Caco-2 (cell line): ENCODE measurements around the gene LRP1B. TPM values are rescaled to one million over a fixed set of nuclear protein-coding genes. Genes with fewer than 3 reads are reported as not detected.

ENCODE experiments used
- BruUV-seq: library from RNA; stranded (reverse); fragments of 400-500 nt; replicated peaks from 2 replicates; lab custom pipeline; 2021; lab: Mats Ljungman, UMichigan
- CTCF ChIA-PET: fragments of 300-600 bp; sonication (Branson Sonifier 250); formaldehyde crosslinking; loops from one replicate; lab custom pipeline; 2022; ENCODE audit warnings: antibody characterized with exemption; lab: Charles Lee
- POLR2A ChIA-PET: fragments of 300-600 bp; sonication (Branson Sonifier 250); formaldehyde crosslinking; loops from one replicate; lab custom pipeline; 2022; ENCODE audit warnings: antibody characterized with exemption; lab: Charles Lee
- DNase-seq, 2 experiments: peaks; one replicate each; pipeline versions ENCODE4 v3.0.0 to v3.0.0-alpha.2; 2020 to 2022
- H3K27me3 ChIP-seq: replicated peaks from 2 replicates; pipeline ENCODE4 v1.6.0; 2011; ENCODE audit warnings: low read length; ENCODE audit not compliant: control insufficient read depth, insufficient read depth
- H3K36me3 ChIP-seq: 2 replicates; pipeline ENCODE4 v1.5.1; 2011; ENCODE audit warnings: low read length; ENCODE audit not compliant: control insufficient read depth, insufficient read depth
- H3K4me1 ChIP-seq: fragments of 250-450 bp; sonication (Bioruptor Pico); 2 replicates; pipeline ENCODE4 v1.5.1; 2020; ENCODE audit warnings: mild to moderate bottlenecking
- H3K4me3 ChIP-seq: 2 replicates; pipeline ENCODE4 v1.5.1; 2011; ENCODE audit warnings: low read depth, mild to moderate bottlenecking, control low read depth, low read length
- H3K9me3 ChIP-seq: fragments of 250-450 bp; sonication (Bioruptor Pico); 2 replicates; pipeline ENCODE4 v1.5.1; 2020; ENCODE audit warnings: mild to moderate bottlenecking, moderate library complexity
- H3K27ac Mint-ChIP-seq: one replicate; pipeline ENCODE4 v1.8.0; 2022; ENCODE audit warnings: mixed read lengths; ENCODE audit not compliant: unreplicated experiment
- H3K27me3 Mint-ChIP-seq: one replicate; pipeline ENCODE4 v1.8.0; 2022; ENCODE audit warnings: mixed read lengths; ENCODE audit not compliant: insufficient read depth, unreplicated experiment
- H3K36me3 Mint-ChIP-seq: one replicate; pipeline ENCODE4 v1.8.0; 2022; ENCODE audit warnings: mild to moderate bottlenecking, mixed read lengths; ENCODE audit not compliant: insufficient read depth, unreplicated experiment
- H3K4me1 Mint-ChIP-seq: one replicate; pipeline ENCODE4 v1.8.0; 2022; ENCODE audit warnings: low read depth, mixed read lengths; ENCODE audit not compliant: unreplicated experiment
- H3K4me3 Mint-ChIP-seq: one replicate; pipeline ENCODE4 v1.8.0; 2022; ENCODE audit warnings: mild to moderate bottlenecking, moderate library complexity, mixed read lengths; ENCODE audit not compliant: unreplicated experiment
- H3K9me3 Mint-ChIP-seq: one replicate; pipeline ENCODE4 v1.8.0; 2022; ENCODE audit warnings: mixed read lengths; ENCODE audit not compliant: unreplicated experiment
- CTCF ChIP-seq, 2 experiments: fragments of 200-600 bp in 1 of 2; IDR thresholded peaks; 1 replicate in 1 of 2; 2 replicates in 1 of 2; pipeline versions ENCODE4 v1.5.1 to v1.8.0; 2011 to 2022; ENCODE audit warnings: antibody characterized with exemption in 1 of 2, control low read depth in 1 of 2, inconsistent platforms in 1 of 2, low read depth in 1 of 2, low read length in 1 of 2, mild to moderate bottlenecking in 1 of 2, moderate library complexity in 1 of 2; ENCODE audit not compliant: insufficient read depth in 1 of 2, severe bottlenecking in 1 of 2, unreplicated experiment in 1 of 2
- intact Hi-C: fragments of 100-400 bp; cut with micrococcal nuclease; formaldehyde crosslinking; loops from one replicate; pipeline ENCODE4 v1.10.0; 2022; ENCODE audit not compliant: unreplicated experiment
- total RNA-seq: library from RNA; stranded (reverse); gene quantifications from 2 replicates; pipeline ENCODE4 v1.2.3, GENCODE V29; 2022

The LRP1B gene
- total RNA-seq, 1 experiment from 2014 or later: not detected

GRCh38 chr2:140308706-140309105, 1822.1 kb downstream of the LRP1B start:
- CTCF ChIA-PET: no interaction called here
- POLR2A ChIA-PET: no interaction called here
- no peaks in the 10 kb centered on the region for H3K36me3 Mint-ChIP-seq
- Histone ChIP-seq H3K4me1 (no peaks in the 10 kb centered on the region), H3K4me3 (no peak overlapping the region), H3K9me3 (no peaks in the 10 kb centered on the region), H3K36me3 (no peaks in the 10 kb centered on the region), H3K27me3 (no peaks in the 10 kb centered on the region)
- H3K9me3 Mint-ChIP-seq: no peaks in the 10 kb centered on the region
- no peak overlapping the region for H3K4me3 Mint-ChIP-seq
- no peak overlapping the region for H3K27ac Mint-ChIP-seq
- intact Hi-C loops: no loop called here
- BruUV-seq: no TSS peak
- DNase-seq: no peak
- H3K4me1 Mint-ChIP-seq: no peaks in the 10 kb centered on the region
- no peaks in the 10 kb centered on the region for H3K27me3 Mint-ChIP-seq
- no peak for TF ChIP-seq CTCF (IDR thresholded peaks at IDR 0.05; ENCODE audit: insufficient read depth in 1 of 2, low read depth in 1 of 2, low read length in 1 of 2, severe bottlenecking in 1 of 2, unreplicated experiment in 1 of 2)

GRCh38 chr2:140307532-140307931, 1823.3 kb downstream of the LRP1B start:
- H3K27ac Mint-ChIP-seq: no peak overlapping the region
- TF ChIP-seq CTCF (IDR thresholded peaks at IDR 0.05; ENCODE audit: insufficient read depth in 1 of 2, low read depth in 1 of 2, low read length in 1 of 2, severe bottlenecking in 1 of 2, unreplicated experiment in 1 of 2): no peak
- Histone ChIP-seq H3K27me3 (no peaks in the 10 kb centered on the region), H3K4me1 (no peaks in the 10 kb centered on the region), H3K4me3 (no peak overlapping the region), H3K9me3 (no peaks in the 10 kb centered on the region), H3K36me3 (no peaks in the 10 kb centered on the region)
- no peaks in the 10 kb centered on the region for H3K9me3 Mint-ChIP-seq
- ChIA-PET POLR2A (no interaction called here), CTCF (no interaction called here)
- H3K4me1 Mint-ChIP-seq: no peaks in the 10 kb centered on the region
- intact Hi-C loops: no loop called here
- no peaks in the 10 kb centered on the region for H3K27me3 Mint-ChIP-seq
- no peak for DNase-seq
- H3K4me3 Mint-ChIP-seq: no peak overlapping the region
- BruUV-seq: no TSS peak
- no peaks in the 10 kb centered on the region for H3K36me3 Mint-ChIP-seq

- Mint-ChIP-seq H3K27ac (no peak overlapping the region), H3K9me3 (no peaks in the 10 kb centered on the region), H3K4me1 (no peaks in the 10 kb centered on the region), H3K36me3 (no peaks in the 10 kb centered on the region), H3K27me3 (peaks cover 5% of the 10 kb centered on the region), H3K4me3 (no peak overlapping the region)
- CTCF ChIA-PET: no interaction called here
- intact Hi-C loops: no loop called here
- H3K9me3 ChIP-seq: no peaks in the 10 kb centered on the region
- no peak for TF ChIP-seq CTCF (IDR thresholded peaks at IDR 0.05; ENCODE audit: insufficient read depth in 1 of 2, low read depth in 1 of 2, low read length in 1 of 2, severe bottlenecking in 1 of 2, unreplicated experiment in 1 of 2)
- H3K4me1 ChIP-seq: no peaks in the 10 kb centered on the region
- DNase-seq: no peak
- H3K4me3 ChIP-seq: no peak overlapping the region
- no peaks in the 10 kb centered on the region for H3K36me3 ChIP-seq
- no peaks in the 10 kb centered on the region for H3K27me3 ChIP-seq
- no TSS peak for BruUV-seq
- POLR2A ChIA-PET: no interaction called here
These were observed 1835.0 kb downstream of the LRP1B start for GRCh38 chr2:140295767-140296166.
